NK-92 (cell line): ENCODE data around the gene ABHD18.
"Not testable (repeated sequence)": the region's sequence is repeated elsewhere in the genome, so short reads cannot be mapped to it uniquely, and the experiment has no call there.

Experiments used
- DNase-seq: peaks from one replicate; lab custom pipeline; 2025; ENCODE audit not compliant: unreplicated experiment; lab: John Stamatoyannopoulos, UW

The ABHD18 gene

GRCh38 chr4:128061566-128062536 lies 96.6 kb downstream of the ABHD18 start:
- no peak for DNase-seq

GRCh38 chr4:128066453-128066820 lies 101.2 kb downstream of the ABHD18 start:
- not testable (repeated sequence) for DNase-seq

- DNase-seq = no peak
Observed at GRCh38 chr4:128068918-128069317, 103.7 kb downstream of the ABHD18 start.

GRCh38 chr4:128076464-128076863 lies 111.3 kb downstream of the ABHD18 start:
- DNase-seq = no peak
